ENCODE results near the gene SPATA2.

DNA sequence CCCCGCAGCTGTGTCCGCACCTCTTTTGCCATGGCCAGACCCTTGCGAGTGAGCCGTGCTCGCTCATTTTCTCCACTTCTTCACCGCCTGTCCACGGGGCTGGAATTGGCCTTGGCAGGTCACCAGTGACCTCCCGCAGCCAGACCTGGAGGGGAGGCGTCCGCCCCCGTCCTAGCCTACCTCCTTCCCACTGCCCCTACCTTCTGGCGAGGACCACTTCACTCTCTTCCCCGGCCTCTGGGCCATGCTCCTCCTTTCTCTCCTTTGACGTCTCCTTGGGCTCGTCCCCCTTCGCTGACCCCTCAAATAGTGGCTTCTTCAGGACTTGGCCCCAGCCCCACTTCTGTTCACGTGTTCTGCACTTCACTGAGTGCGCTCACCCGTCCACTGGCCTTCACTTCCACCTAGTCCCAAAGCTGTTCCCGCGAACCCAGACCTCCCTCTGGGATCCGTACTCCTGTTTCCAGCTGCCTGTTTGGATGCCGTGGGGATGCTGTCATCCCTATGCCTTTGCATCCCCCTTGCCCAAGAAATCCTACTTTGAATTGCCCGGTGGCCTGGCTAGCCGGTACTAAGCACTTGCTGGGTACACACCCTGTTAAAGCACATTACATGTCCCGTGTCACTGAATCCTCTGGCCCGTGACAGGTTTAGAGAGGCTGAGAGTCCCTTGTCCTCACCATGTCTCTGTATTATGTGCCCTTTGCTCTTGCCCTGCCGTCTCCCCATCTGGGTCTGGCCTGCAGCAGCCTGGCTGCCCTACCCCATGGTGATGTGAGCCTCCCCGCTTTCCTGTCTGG is 33.0 kb downstream of the SPATA2 start:
- TF ChIP-seq, protein P1, sequence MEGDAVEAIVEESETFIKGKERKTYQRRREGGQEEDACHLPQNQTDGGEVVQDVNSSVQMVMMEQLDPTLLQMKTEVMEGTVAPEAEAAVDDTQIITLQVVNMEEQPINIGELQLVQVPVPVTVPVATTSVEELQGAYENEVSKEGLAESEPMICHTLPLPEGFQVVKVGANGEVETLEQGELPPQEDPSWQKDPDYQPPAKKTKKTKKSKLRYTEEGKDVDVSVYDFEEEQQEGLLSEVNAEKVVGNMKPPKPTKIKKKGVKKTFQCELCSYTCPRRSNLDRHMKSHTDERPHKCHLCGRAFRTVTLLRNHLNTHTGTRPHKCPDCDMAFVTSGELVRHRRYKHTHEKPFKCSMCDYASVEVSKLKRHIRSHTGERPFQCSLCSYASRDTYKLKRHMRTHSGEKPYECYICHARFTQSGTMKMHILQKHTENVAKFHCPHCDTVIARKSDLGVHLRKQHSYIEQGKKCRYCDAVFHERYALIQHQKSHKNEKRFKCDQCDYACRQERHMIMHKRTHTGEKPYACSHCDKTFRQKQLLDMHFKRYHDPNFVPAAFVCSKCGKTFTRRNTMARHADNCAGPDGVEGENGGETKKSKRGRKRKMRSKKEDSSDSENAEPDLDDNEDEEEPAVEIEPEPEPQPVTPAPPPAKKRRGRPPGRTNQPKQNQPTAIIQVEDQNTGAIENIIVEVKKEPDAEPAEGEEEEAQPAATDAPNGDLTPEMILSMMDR (IDR thresholded peaks at IDR 0.05), result no peak
- TF ChIP-seq CEBPB (IDR thresholded peaks at IDR 0.05) (no peak), RFX5 (IDR thresholded peaks at IDR 0.05) (no peak), RCOR1 (IDR thresholded peaks at IDR 0.05; ENCODE audit: low read depth, low read length) (no peak), FOSB (CRISPR knock-in tag; IDR thresholded peaks at IDR 0.05) (no peak), SMC3 (IDR thresholded peaks at IDR 0.05) (no peak), SREBF2 (IDR thresholded peaks at IDR 0.05) (no peak), POLR2A (IDR thresholded peaks at IDR 0.05; ENCODE audit: low read length) (no peak), RARB (CRISPR knock-in tag; IDR thresholded peaks at IDR 0.05) (no peak), REST (IDR thresholded peaks at IDR 0.05) (no peak), CBX8 (IDR thresholded peaks at IDR 0.05) (no peak), EP300 (IDR thresholded peaks at IDR 0.05) (no peak)
- TF ChIP-seq, protein P2, sequence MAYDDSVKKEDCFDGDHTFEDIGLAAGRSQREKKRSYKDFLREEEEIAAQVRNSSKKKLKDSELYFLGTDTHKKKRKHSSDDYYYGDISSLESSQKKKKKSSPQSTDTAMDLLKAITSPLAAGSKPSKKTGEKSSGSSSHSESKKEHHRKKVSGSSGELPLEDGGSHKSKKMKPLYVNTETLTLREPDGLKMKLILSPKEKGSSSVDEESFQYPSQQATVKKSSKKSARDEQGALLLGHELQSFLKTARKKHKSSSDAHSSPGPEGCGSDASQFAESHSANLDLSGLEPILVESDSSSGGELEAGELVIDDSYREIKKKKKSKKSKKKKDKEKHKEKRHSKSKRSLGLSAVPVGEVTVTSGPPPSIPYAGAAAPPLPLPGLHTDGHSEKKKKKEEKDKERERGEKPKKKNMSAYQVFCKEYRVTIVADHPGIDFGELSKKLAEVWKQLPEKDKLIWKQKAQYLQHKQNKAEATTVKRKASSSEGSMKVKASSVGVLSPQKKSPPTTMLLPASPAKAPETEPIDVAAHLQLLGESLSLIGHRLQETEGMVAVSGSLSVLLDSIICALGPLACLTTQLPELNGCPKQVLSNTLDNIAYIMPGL (CRISPR knock-in tag; IDR thresholded peaks at IDR 0.05; ENCODE audit: borderline replicate concordance), result no peak
